ENCODE data around the gene GALNT1.

DNA sequence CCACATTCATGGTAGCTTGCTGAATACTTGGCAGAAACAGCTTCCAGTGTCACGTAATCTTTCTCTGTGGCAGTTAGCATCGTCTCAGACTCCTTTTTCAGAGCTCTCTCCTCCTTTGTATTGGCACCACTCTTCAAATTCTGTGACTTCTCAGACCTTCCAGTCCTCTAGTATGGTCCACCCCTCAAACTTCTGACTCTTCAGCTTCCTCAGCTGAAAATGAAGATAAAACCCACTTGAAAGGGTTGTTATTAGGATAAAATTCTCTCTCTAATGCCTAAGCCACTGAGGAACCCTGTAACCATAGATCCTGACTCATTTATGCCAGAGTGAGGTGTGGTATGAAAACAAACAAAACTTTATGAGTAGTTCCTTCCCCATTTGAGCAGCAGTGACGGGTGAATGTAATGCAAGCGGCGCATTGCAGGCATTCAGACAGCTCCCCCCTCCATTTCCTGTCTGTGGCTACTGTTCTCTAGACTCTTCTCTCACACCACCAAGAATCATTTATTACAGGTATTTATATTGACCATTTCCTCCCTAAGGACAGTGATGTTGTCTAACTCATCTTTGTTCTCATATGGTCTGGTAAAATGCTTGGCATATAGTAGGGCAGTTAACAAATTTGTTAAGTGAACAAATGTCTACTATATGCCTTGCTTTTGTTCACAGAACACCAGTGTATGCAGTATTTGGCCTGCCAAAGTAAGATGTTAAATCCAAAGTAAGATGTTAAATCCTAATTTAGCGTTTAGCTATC, 35.3 kb downstream of the GALNT1 start:
- TF ChIP-seq POLR2A (IDR thresholded peaks at IDR 0.05) (no peak), POLR2AphosphoS5 (IDR thresholded peaks at IDR 0.05) (no peak), EP300 (IDR thresholded peaks at IDR 0.05) (no peak)
- TF ChIP-seq, protein P1, sequence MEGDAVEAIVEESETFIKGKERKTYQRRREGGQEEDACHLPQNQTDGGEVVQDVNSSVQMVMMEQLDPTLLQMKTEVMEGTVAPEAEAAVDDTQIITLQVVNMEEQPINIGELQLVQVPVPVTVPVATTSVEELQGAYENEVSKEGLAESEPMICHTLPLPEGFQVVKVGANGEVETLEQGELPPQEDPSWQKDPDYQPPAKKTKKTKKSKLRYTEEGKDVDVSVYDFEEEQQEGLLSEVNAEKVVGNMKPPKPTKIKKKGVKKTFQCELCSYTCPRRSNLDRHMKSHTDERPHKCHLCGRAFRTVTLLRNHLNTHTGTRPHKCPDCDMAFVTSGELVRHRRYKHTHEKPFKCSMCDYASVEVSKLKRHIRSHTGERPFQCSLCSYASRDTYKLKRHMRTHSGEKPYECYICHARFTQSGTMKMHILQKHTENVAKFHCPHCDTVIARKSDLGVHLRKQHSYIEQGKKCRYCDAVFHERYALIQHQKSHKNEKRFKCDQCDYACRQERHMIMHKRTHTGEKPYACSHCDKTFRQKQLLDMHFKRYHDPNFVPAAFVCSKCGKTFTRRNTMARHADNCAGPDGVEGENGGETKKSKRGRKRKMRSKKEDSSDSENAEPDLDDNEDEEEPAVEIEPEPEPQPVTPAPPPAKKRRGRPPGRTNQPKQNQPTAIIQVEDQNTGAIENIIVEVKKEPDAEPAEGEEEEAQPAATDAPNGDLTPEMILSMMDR (IDR thresholded peaks at IDR 0.05) = no peak

Data from upper lobe of left lung (tissue), 4 donors.